Loucy (cell line): ENCODE data around the gene CPLANE2.

Source experiments
- H2AFZ ChIP-seq: fragments of 200-600 bp; sonication (generic); 2 replicates; pipeline ENCODE4 v1.6.0; 2016; ENCODE audit warnings: antibody characterized with exemption, mild to moderate bottlenecking, low read length, moderate library complexity
- H3F3A ChIP-seq: fragments of 200-600 bp; 2 replicates; pipeline ENCODE4 v1.6.0; 2016; ENCODE audit warnings: antibody characterized with exemption, low read depth, mild to moderate bottlenecking
- H3K27me3 ChIP-seq: fragments of 200-600 bp; sonication (generic); 2 replicates; pipeline ENCODE4 v1.6.1; 2014; ENCODE audit warnings: low read length, mild to moderate bottlenecking; ENCODE audit not compliant: insufficient read depth, poor library complexity, severe bottlenecking
- H3K36me3 ChIP-seq: fragments of 200-600 bp; sonication (generic); 2 replicates; pipeline ENCODE4 v1.6.1; 2016; ENCODE audit warnings: low read length; ENCODE audit not compliant: insufficient read depth
- H3K4me1 ChIP-seq: fragments of 200-600 bp; sonication (generic); 2 replicates; pipeline ENCODE4 v1.5.1; 2014; ENCODE audit warnings: low read length, mild to moderate bottlenecking; ENCODE audit not compliant: insufficient read depth, poor library complexity, severe bottlenecking
- H3K4me2 ChIP-seq: fragments of 200-600 bp; sonication (generic); 2 replicates; pipeline ENCODE4 v1.6.0; 2014; ENCODE audit warnings: antibody characterized with exemption, low read length, low read depth, mild to moderate bottlenecking; ENCODE audit not compliant: poor library complexity, severe bottlenecking
- H3K4me3 ChIP-seq: fragments of 200-600 bp; sonication (generic); 2 replicates; pipeline ENCODE4 v1.5.1; 2014; ENCODE audit warnings: low read length, mild to moderate bottlenecking, mixed read lengths; ENCODE audit not compliant: poor library complexity, severe bottlenecking
- H3K79me2 ChIP-seq: fragments of 200-600 bp; sonication (generic); 2 replicates; pipeline ENCODE4 v1.6.1; 2014; ENCODE audit warnings: low read length; ENCODE audit not compliant: insufficient read depth
- H3K9ac ChIP-seq: fragments of 200-600 bp; sonication (generic); 2 replicates; pipeline ENCODE4 v1.6.0; 2014; ENCODE audit warnings: mild to moderate bottlenecking, low read depth, low read length, moderate library complexity; ENCODE audit not compliant: poor library complexity, severe bottlenecking
- H3K9me2 ChIP-seq: fragments of 200-600 bp; sonication (generic); replicated peaks from 2 replicates; pipeline ENCODE4 v1.6.1; 2016; ENCODE audit warnings: low read depth, low read length, mixed read lengths
- H3K9me3 ChIP-seq: fragments of 200-600 bp; sonication (generic); 2 replicates; pipeline ENCODE4 v1.6.1; 2014; ENCODE audit warnings: mild to moderate bottlenecking, antibody characterized with exemption, low read length, low read depth; ENCODE audit not compliant: insufficient read depth
- H4K20me1 ChIP-seq: fragments of 200-600 bp; sonication (generic); 2 replicates; pipeline ENCODE4 v1.6.0; 2014; ENCODE audit warnings: antibody characterized with exemption, low read length, mild to moderate bottlenecking; ENCODE audit not compliant: insufficient read depth, poor library complexity, severe bottlenecking
- EZH2phosphoT487 ChIP-seq: fragments of 200-600 bp; IDR thresholded peaks from 2 replicates; pipeline ENCODE4 v1.6.1; 2018; ENCODE audit warnings: antibody characterized with exemption, mild to moderate bottlenecking, moderate library complexity, borderline replicate concordance
- TF ChIP-seq, protein P1 (sequence below): fragments of 200-600 bp; sonication (generic); conservative IDR thresholded peaks from 2 replicates; pipeline ENCODE4 v1.5.1; 2014; ENCODE audit warnings: mild to moderate bottlenecking, antibody characterized with exemption, low read length

CPLANE2 gene

DNA sequence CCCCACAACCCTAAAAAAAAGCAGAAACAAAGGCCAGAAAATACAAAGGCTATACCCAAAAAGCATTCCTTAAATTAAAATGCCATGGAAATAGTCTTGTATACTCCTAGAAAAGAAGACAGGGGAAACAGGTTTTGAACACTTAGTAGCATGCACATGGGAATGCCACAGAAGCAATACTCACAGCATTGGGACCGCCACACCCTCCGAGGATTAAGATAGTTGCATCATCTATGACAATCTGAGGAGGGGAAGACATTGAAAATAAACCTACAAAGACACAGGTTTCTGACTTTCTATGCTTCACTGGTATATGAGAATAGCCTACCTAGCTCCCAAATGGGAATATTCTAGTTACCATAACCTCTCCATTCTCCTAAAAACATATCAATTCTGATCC is 15.9 kb upstream of the CPLANE2 start:
- Histone ChIP-seq H4K20me1 (peaks cover 7% of the 10 kb centered on the region), H3K9ac (no peak overlapping the region), H3K9me2 (no peaks in the 10 kb centered on the region), H2AFZ (no peak overlapping the region), H3K79me2 (no peaks in the 10 kb centered on the region), H3K4me3 (no peak overlapping the region), H3K4me2 (no peak overlapping the region), H3F3A (peaks cover 11% of the 10 kb centered on the region), H3K36me3 (peaks cover 74% of the 10 kb centered on the region; the same call in 1 of the 2 replicates), H3K4me1 (peaks cover 24% of the 10 kb centered on the region), H3K27me3 (no peaks in the 10 kb centered on the region), H3K9me3 (no peaks in the 10 kb centered on the region)
- TF ChIP-seq, protein P1, sequence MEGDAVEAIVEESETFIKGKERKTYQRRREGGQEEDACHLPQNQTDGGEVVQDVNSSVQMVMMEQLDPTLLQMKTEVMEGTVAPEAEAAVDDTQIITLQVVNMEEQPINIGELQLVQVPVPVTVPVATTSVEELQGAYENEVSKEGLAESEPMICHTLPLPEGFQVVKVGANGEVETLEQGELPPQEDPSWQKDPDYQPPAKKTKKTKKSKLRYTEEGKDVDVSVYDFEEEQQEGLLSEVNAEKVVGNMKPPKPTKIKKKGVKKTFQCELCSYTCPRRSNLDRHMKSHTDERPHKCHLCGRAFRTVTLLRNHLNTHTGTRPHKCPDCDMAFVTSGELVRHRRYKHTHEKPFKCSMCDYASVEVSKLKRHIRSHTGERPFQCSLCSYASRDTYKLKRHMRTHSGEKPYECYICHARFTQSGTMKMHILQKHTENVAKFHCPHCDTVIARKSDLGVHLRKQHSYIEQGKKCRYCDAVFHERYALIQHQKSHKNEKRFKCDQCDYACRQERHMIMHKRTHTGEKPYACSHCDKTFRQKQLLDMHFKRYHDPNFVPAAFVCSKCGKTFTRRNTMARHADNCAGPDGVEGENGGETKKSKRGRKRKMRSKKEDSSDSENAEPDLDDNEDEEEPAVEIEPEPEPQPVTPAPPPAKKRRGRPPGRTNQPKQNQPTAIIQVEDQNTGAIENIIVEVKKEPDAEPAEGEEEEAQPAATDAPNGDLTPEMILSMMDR, result no peak
- TF ChIP-seq EZH2phosphoT487, result no peak

DNA sequence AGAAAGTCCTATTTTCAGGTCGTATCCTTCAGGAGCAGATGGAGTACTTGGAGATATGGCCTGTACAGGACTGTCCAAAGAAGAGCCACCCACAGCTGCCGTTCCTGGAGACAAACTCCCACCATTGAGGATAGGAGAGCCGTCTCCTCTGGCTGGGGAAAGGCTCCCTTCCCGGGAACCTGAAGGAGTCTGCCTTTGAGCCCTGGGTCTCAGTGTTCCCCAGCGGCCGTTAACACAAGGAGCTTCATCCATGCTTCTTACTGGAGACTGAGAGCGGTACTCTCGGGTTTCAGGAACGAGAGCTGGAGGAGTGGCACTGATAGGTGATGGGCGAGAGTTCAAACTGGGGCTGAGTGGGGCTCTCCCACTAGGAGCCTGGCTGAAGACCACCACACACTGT is 14.4 kb upstream of the CPLANE2 start:
- Histone ChIP-seq H3K4me3 (no peak overlapping the region), H3K9me2 (no peaks in the 10 kb centered on the region), H3K79me2 (no peaks in the 10 kb centered on the region), H4K20me1 (peaks cover 7% of the 10 kb centered on the region), H2AFZ (no peak overlapping the region), H3K4me2 (no peak overlapping the region), H3K9me3 (no peaks in the 10 kb centered on the region), H3K27me3 (no peaks in the 10 kb centered on the region), H3K36me3 (peaks cover 82% of the 10 kb centered on the region; the same call in 1 of the 2 replicates), H3K4me1 (peaks cover 26% of the 10 kb centered on the region), H3F3A (peaks cover 11% of the 10 kb centered on the region), H3K9ac (no peak overlapping the region)
- TF ChIP-seq, protein P1, result no peak
- no peak for TF ChIP-seq EZH2phosphoT487

DNA sequence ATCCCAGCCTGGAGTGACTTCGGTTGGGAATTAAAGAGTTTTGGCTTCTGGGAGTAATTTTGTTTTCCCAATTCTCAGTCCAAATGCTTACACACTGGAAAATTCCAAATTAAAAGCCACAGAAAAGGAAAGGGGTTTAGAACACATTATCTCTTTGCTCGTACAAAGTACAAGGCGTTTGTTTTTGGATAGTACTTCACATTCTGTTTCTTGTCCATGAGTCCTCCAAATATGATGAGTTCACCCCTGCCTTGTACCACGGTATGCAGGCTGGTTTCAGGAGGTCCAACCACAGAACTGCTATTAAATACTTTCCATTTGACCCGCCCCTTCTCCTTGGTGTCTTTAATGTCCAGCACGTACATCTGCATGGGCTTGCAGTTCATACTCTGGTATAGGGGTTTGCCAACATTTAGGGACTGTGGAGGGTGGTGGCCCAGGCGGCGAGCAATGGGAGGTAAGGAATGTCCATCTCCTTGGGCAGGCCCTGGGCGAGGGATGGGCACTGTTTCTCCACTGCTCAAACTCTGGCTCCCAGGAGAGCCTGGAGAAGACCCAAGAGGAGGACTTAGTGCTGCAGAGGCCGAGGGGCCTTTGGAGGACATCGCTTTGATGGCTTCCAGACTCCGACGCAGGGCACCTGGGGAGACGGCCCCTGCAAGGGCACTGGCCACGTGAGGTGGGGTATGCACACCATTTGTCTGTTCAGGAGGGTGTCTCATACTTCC is 13.7 kb upstream of the CPLANE2 start:
- Histone ChIP-seq H3K4me3 (no peak overlapping the region), H3K27me3 (no peaks in the 10 kb centered on the region), H3F3A (peaks cover 11% of the 10 kb centered on the region), H3K4me1 (peaks cover 26% of the 10 kb centered on the region), H3K4me2 (no peak overlapping the region), H3K36me3 (peaks cover 79% of the 10 kb centered on the region; the same call in 1 of the 2 replicates), H3K79me2 (no peaks in the 10 kb centered on the region), H3K9ac (no peak overlapping the region), H2AFZ (no peak overlapping the region), H3K9me3 (no peaks in the 10 kb centered on the region), H3K9me2 (no peaks in the 10 kb centered on the region), H4K20me1 (peaks cover 7% of the 10 kb centered on the region)
- TF ChIP-seq, protein P1, result no peak
- TF ChIP-seq EZH2phosphoT487, result no peak
